Left ventricle myocardium superior (tissue), 1 donor: ENCODE measurements around the gene NAPA. TPM values are rescaled to one million over a fixed set of nuclear protein-coding genes. Genes with fewer than 3 reads are reported as not detected.

ENCODE experiments used
- ATAC-seq: fragments of 200-7000 bp; cut with Tn5 transposase; one replicate; pipeline ENCODE4 v1.9.1; 2020; ENCODE audit warnings: mild to moderate bottlenecking, moderate library complexity
- DNase-seq: peaks from one replicate; pipeline ENCODE4 v3.0.0-alpha.2; 2020
- intact Hi-C: fragments of 100-400 bp; cut with micrococcal nuclease; formaldehyde crosslinking; loops from one replicate; pipeline ENCODE4 v1.11.0; 2022
- total RNA-seq: library from RNA; stranded (reverse); fragmentation: NEBNext Ultra II Directional; extraction: Animal tissue kit (Norgen Biotek cat#: 25700); gene quantifications from one replicate; pipeline ENCODE4 v1.2.1, GENCODE V29; 2021
- donor health status: DM: no; HTN: yes; CAD: no; lungs with severe emphysema.

The NAPA gene
- total RNA-seq, 1 donor from 2014 or later: 123 TPM

GRCh38 chr19:47444388-47444821 is 70.5 kb downstream of the NAPA start:
- intact Hi-C loops: no loop called here

GRCh38 chr19:47443331-47443730 is 71.5 kb downstream of the NAPA start:
- intact Hi-C loops: no loop called here
- DNase-seq: no peak
- no peak for ATAC-seq

More at GRCh38 chr19:47444388-47444821, 70.5 kb downstream of the NAPA start:
- ATAC-seq (no peak), DNase-seq (no peak)

GRCh38 chr19:47438793-47439220 is 76.1 kb downstream of the NAPA start:
- no peak for ATAC-seq
- intact Hi-C loops: loop anchor here (5.0 kb wide), 1 partner anchor 268 kb away; no protein-coding TSS in a partner anchor
- DNase-seq: no peak

Other genes starting within 250 kb of the NAPA start
- 12.7 TPM for gene INAFM1, start 240.2 kb downstream of the NAPA start, total RNA-seq
- 5.3 TPM for gene C5AR1, start 205.2 kb downstream of the NAPA start, total RNA-seq
- 0.42 TPM for gene C5AR2, start 182.9 kb downstream of the NAPA start, total RNA-seq
- gene DHX34, start 165.7 kb downstream of the NAPA start, total RNA-seq: 7.3 TPM
- 3.4 TPM for gene MEIS3, start 95.5 kb downstream of the NAPA start, total RNA-seq
- gene SLC8A2, start 43.2 kb downstream of the NAPA start, total RNA-seq: not detected
- gene KPTN, start 30.8 kb downstream of the NAPA start, total RNA-seq: 12.3 TPM
- gene ZNF541, start 58.1 kb upstream of the NAPA start, total RNA-seq: 0.47 TPM
- gene BICRA, start 94.1 kb upstream of the NAPA start, total RNA-seq: 9.5 TPM
- 51.5 TPM for gene EHD2, start 198.4 kb upstream of the NAPA start, total RNA-seq
- 169 TPM for gene NOP53, start 230.5 kb upstream of the NAPA start, total RNA-seq